Measurements from ENCODE around the gene ADD3. TPM values are rescaled to one million over a fixed set of nuclear protein-coding genes. Genes with fewer than 3 reads are reported as not detected.

The ADD3 gene
- total and polyA plus RNA-seq, 10 of the 15 experiments (the other 5 are each of a cell fraction or from before 2014, with no cell fraction given) = 27.3 to 129 (median 67.8) TPM

DNA sequence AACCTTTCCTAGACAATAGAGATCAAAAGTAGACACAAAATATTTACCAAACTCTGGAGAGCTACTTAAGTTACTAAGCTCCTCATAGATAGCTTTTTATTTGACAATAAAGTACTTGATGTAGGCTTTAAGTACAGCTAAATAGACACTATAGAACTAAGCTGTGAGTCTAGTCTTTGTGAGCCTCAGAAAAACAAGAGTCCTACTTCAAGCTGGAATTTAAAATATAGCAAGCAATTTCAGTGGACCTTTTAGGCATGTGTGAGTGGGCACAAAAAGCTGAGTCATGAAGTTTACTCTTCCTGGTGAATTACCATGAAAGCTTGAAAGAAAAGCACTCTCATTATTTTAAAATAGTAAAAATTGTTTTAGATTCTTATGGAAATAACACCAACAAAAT lies 76.1 kb downstream of the ADD3 start (continued):
- TF ChIP-seq, protein P1, sequence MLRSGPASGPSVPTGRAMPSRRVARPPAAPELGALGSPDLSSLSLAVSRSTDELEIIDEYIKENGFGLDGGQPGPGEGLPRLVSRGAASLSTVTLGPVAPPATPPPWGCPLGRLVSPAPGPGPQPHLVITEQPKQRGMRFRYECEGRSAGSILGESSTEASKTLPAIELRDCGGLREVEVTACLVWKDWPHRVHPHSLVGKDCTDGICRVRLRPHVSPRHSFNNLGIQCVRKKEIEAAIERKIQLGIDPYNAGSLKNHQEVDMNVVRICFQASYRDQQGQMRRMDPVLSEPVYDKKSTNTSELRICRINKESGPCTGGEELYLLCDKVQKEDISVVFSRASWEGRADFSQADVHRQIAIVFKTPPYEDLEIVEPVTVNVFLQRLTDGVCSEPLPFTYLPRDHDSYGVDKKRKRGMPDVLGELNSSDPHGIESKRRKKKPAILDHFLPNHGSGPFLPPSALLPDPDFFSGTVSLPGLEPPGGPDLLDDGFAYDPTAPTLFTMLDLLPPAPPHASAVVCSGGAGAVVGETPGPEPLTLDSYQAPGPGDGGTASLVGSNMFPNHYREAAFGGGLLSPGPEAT (IDR thresholded peaks at IDR 0.05; ENCODE audit: low read depth) = no peak

DNA sequence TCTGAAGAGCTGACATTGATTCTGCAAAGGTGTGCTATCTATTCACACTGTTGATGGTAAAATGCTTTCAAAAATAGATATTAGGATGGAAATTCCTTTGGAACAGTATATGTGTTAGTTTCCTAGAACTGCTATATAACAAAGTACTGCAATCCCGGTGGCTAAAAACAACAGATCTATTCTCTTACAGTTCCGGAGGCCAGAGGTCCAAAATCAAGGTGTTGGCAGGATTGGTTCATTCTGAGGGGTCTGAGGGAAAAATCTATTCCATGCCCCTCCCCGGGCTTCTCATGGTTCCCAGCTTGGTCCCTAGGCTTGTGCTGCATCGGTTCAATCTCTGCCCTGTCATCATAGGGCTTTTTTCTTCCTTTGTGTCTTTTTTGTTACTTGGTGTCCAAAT lies 79.9 kb downstream of the ADD3 start:
- no TSS peak for BruUV-seq (replicated peaks)
- FAIRE-seq = no peak
- in situ Hi-C loops (cut with MboI) (no loop called here), intact Hi-C loops (cut with micrococcal nuclease; ENCODE audit: unreplicated experiment) (loop anchor here (2.0 to 10.0 kb wide), 2 partner anchors 19 to 417 kb away; no protein-coding TSS in a partner anchor)
- POLR2A ChIA-PET = no interaction called here
- no peaks in the 10 kb centered on the region; the same call in 2 of the 3 replicates for H3K9me3 ChIP-seq (replicated peaks; ENCODE audit: control insufficient read depth, insufficient read depth, low read length)
- H3K4me1 ChIP-seq (ENCODE audit: control insufficient read depth, insufficient read depth, low read length) = peaks cover 15% of the 10 kb centered on the region
- RAD21 ChIA-PET (ENCODE audit: unreplicated experiment) = interaction anchor here (9.5 kb wide), 1 partner anchor 15 kb away, joined by 128 read pairs; no protein-coding TSS in a partner anchor
- 96% methylated on average over 4 of the region's 4 CpGs for WGBS (ENCODE audit: insufficient coverage, insufficient replicate concordance, low lambda C conversion rate, missing lambda C conversion rate)
- no peak for ATAC-seq
- no peak for DNase-seq (ENCODE audit: low read depth, low spot score)
- CTCF ChIA-PET = interaction anchor here (1.3 to 1.5 kb wide), 4 partner anchors 11 to 203 kb away, joined by 3 to 4 read pairs (median 3); no protein-coding TSS in a partner anchor
- SMC1A ChIA-PET (ENCODE audit: uncharacterized antibody, unreplicated experiment) = interaction anchor here (0.8 to 9.3 kb wide), 6 partner anchors 15 to 108 kb away, joined by 3 to 172 read pairs (median 6); no protein-coding TSS in a partner anchor
- H2AFZ ChIP-seq (ENCODE audit: control insufficient read depth, low read depth, low read length) = no peak overlapping the region
- no peak overlapping the region for H3K9ac ChIP-seq (ENCODE audit: control insufficient read depth, insufficient read depth, low read length)
- H3K27ac ChIP-seq (ENCODE audit: control insufficient read depth, insufficient read depth) = no peak overlapping the region
- no peak overlapping the region for H3K4me2 ChIP-seq (ENCODE audit: control insufficient read depth, insufficient read depth)
- H3K4me3 ChIP-seq = no peak overlapping the region
- no peaks in the 10 kb centered on the region for H4K20me1 ChIP-seq (ENCODE audit: control insufficient read depth, insufficient read depth)
- peaks cover 12% of the 10 kb centered on the region for H3K79me2 ChIP-seq (ENCODE audit: control insufficient read depth, insufficient read depth, low read length)
- H3K36me3 ChIP-seq (ENCODE audit: control insufficient read depth in 2 of 2, insufficient read depth in 2 of 2, low read length in 1 of 2) = no peaks in the 10 kb centered on the region
- H3K27me3 ChIP-seq (replicated peaks in 1 of 2; ENCODE audit: control insufficient read depth in 2 of 2, insufficient read depth in 2 of 2, low read length in 1 of 2) = no peaks in the 10 kb centered on the region
- TF ChIP-seq WRNIP1 (IDR thresholded peaks at IDR 0.05; ENCODE audit: borderline replicate concordance, low read depth, low read length) (no peak), HDAC6 (IDR thresholded peaks at IDR 0.05; ENCODE audit: unreplicated experiment) (no peak), ZNF274 (IDR thresholded peaks at IDR 0.05; ENCODE audit: insufficient read depth, insufficient read length) (no peak), SMAD5 (IDR thresholded peaks at IDR 0.05; ENCODE audit: low read depth) (no peak), BHLHE40 (IDR thresholded peaks at IDR 0.05; ENCODE audit: borderline replicate concordance in 1 of 2, low read depth in 2 of 2, low read length in 1 of 2) (no peak), JUNB (IDR thresholded peaks at IDR 0.05) (no peak), MEF2A (IDR thresholded peaks at IDR 0.05; ENCODE audit: insufficient read depth, low read depth, low read length) (no peak), NR2C2 (IDR thresholded peaks at IDR 0.05; ENCODE audit: borderline replicate concordance, control insufficient read depth, insufficient read length, low read depth) (no peak), CTCF (IDR thresholded peaks at IDR 0.05 in 2 of 3, conservative IDR thresholded peaks at IDR 0.05 in 1 of 3; ENCODE audit: control insufficient read depth in 2 of 3, extremely low read depth in 1 of 3, insufficient read depth in 1 of 3, low read depth in 3 of 3, low read length in 3 of 3) (no peak), NFXL1 (IDR thresholded peaks at IDR 0.05; ENCODE audit: borderline replicate concordance) (no peak), NFIC (IDR thresholded peaks at IDR 0.05; ENCODE audit: low read depth, low read length) (no peak)
- TF ChIP-seq, protein P2, sequence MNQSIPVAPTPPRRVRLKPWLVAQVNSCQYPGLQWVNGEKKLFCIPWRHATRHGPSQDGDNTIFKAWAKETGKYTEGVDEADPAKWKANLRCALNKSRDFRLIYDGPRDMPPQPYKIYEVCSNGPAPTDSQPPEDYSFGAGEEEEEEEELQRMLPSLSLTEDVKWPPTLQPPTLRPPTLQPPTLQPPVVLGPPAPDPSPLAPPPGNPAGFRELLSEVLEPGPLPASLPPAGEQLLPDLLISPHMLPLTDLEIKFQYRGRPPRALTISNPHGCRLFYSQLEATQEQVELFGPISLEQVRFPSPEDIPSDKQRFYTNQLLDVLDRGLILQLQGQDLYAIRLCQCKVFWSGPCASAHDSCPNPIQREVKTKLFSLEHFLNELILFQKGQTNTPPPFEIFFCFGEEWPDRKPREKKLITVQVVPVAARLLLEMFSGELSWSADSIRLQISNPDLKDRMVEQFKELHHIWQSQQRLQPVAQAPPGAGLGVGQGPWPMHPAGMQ (IDR thresholded peaks at IDR 0.05; ENCODE audit: borderline replicate concordance) = no peak
- TF ChIP-seq, protein P3, sequence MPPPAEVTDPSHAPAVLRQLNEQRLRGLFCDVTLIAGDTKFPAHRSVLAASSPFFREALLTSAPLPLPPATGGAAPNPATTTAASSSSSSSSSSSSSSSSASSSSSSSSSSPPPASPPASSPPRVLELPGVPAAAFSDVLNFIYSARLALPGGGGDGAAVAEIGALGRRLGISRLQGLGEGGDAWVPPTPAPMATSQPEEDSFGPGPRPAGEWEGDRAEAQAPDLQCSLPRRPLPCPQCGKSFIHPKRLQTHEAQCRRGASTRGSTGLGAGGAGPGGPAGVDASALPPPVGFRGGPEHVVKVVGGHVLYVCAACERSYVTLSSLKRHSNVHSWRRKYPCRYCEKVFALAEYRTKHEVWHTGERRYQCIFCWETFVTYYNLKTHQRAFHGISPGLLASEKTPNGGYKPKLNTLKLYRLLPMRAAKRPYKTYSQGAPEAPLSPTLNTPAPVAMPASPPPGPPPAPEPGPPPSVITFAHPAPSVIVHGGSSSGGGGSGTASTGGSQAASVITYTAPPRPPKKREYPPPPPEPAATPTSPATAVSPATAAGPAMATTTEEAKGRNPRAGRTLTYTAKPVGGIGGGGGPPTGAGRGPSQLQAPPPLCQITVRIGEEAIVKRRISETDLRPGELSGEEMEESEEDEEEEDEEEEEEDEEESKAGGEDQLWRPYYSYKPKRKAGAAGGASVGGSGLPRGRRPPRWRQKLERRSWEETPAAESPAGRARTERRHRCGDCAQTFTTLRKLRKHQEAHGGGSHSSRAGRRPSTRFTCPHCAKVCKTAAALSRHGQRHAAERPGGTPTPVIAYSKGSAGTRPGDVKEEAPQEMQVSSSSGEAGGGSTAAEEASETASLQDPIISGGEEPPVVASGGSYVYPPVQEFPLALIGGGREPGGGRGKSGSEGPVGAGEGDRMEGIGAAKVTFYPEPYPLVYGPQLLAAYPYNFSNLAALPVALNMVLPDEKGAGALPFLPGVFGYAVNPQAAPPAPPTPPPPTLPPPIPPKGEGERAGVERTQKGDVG (CRISPR knock-in tag; IDR thresholded peaks at IDR 0.05) = no peak

All from GM12878 (cell line).